K562 (cell line): ENCODE results near the gene HADHB.

Experiments used
- ARID2 ChIP-seq: fragments of 450-650 bp; IDR thresholded peaks from 2 replicates; pipeline ENCODE4 v1.6.1; 2017; ENCODE audit warnings: antibody characterized with exemption, mild to moderate bottlenecking
- EHMT2 ChIP-seq: fragments of 450-650 bp; IDR thresholded peaks from 2 replicates; pipeline ENCODE4 v1.6.1; 2018; ENCODE audit warnings: antibody characterized with exemption
- SIN3A ChIP-seq, 2 experiments: fragments of 150-350 bp in 1 of 2; IDR thresholded peaks; 2 replicates each; pipeline ENCODE4 v1.6.1; 2011 to 2016; ENCODE audit warnings: borderline replicate concordance in 2 of 2, low read depth in 2 of 2, low read length in 2 of 2, mild to moderate bottlenecking in 2 of 2, moderate library complexity in 2 of 2; ENCODE audit not compliant: control insufficient read depth in 1 of 2
- ZNF79 ChIP-seq: fragments of 250-450 bp; sonication (Bioruptor Pico); IDR thresholded peaks from 2 replicates; pipeline ENCODE4 v1.4.0; 2020; ENCODE audit warnings: low read depth, mild to moderate bottlenecking, moderate library complexity
- TF ChIP-seq, protein P1 (sequence below), 3 experiments: IDR thresholded peaks in 2 of 3; conservative IDR thresholded peaks in 1 of 3; 2 replicates each; pipeline ENCODE4 v1.5.1; 2011 to 2012; ENCODE audit warnings: low read length in 3 of 3, mild to moderate bottlenecking in 3 of 3, control low read depth in 2 of 3, improper control_type of control experiment in 1 of 3, inconsistent platforms in 1 of 3, low read depth in 1 of 3, mixed read lengths in 1 of 3, moderate library complexity in 1 of 3; ENCODE audit not compliant: insufficient read depth in 2 of 3

DNA sequence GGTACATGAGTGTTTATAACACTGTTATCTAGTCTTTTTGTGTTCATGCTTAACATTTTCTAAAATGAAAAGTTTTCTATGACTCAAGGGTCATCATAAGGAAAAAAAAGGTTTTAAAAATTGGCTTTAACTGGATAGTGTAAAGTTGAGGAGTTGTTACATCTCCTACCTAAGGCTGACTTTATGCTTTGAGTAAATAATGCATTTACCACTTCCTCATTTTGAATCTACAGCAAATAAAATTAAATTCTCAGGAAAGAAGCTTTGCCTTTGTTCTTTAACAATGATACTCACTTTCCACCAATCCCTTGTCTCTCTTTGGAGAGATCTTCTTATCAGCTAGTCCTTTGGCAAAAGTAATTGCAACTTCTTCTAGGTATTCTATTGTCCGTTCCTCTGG, 30.0 kb upstream of the HADHB start:
- TF ChIP-seq ZNF79 (CRISPR knock-in tag), result no peak
- no peak for TF ChIP-seq EHMT2
- TF ChIP-seq, protein P1, sequence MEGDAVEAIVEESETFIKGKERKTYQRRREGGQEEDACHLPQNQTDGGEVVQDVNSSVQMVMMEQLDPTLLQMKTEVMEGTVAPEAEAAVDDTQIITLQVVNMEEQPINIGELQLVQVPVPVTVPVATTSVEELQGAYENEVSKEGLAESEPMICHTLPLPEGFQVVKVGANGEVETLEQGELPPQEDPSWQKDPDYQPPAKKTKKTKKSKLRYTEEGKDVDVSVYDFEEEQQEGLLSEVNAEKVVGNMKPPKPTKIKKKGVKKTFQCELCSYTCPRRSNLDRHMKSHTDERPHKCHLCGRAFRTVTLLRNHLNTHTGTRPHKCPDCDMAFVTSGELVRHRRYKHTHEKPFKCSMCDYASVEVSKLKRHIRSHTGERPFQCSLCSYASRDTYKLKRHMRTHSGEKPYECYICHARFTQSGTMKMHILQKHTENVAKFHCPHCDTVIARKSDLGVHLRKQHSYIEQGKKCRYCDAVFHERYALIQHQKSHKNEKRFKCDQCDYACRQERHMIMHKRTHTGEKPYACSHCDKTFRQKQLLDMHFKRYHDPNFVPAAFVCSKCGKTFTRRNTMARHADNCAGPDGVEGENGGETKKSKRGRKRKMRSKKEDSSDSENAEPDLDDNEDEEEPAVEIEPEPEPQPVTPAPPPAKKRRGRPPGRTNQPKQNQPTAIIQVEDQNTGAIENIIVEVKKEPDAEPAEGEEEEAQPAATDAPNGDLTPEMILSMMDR (IDR thresholded peaks at IDR 0.05 in 2 of 3, conservative IDR thresholded peaks at IDR 0.05 in 1 of 3; ENCODE audit: insufficient read depth in 2 of 3, low read depth in 1 of 3, low read length in 3 of 3), result no peak
- TF ChIP-seq SIN3A (IDR thresholded peaks at IDR 0.05; ENCODE audit: borderline replicate concordance in 2 of 2, control insufficient read depth in 1 of 2, low read depth in 2 of 2, low read length in 2 of 2), result no peak
- TF ChIP-seq ARID2, result no peak
